ENCODE results near the gene HDDC3. TPM values are rescaled to one million over a fixed set of nuclear protein-coding genes. Genes with fewer than 3 reads are reported as not detected.
A peak's percentile ranks its signal among the peaks of the same experiment; 100 is the strongest.

HDDC3 gene
- total and polyA plus RNA-seq, 9 of the 15 experiments (the other 6 are each of a cell fraction or from before 2014, with no cell fraction given): 14.9 to 55.8 (median 36.9) TPM

DNA sequence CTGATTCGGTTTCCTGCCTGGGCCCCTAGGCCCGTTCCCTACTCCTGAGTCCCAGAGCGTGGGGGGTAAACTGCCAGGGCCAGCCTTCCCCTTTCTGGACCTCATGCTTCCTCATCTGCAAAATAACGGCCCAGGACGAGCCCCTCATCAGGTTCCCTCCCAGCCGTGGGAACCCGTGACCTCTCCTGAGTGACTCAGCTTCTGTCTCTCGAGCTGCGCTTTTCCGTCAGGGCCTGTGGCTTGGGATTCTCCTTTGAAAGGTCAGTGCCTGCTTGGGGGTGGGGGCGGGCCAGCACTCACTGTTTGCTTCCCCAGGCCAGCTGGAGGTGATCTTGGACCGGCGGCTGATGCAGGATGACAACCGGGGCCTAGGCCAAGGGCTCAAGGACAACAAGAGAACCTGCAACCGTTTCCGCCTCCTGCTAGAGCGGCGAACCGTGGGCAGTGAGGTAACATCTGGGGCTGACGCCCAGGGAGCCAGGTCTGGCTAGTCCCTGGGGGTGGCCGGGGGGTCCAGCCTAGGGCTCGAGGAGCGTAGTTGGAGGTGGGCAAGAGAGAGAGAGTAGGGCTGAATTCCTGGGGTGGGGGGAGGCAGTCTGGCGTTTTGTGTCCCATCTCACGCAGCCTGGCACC is 16.4 kb downstream of the HDDC3 start (continued):
- TF ChIP-seq ZNF175 (CRISPR knock-in tag; IDR thresholded peaks at IDR 0.05; ENCODE audit: low read depth) (no peak), ZBTB7A (IDR thresholded peaks at IDR 0.05; ENCODE audit: borderline replicate concordance, control insufficient read depth, low read depth, low read length) (peak; percentile 47; the same call in 1 of the 2 replicates), STAT5B (CRISPR knock-in tag; IDR thresholded peaks at IDR 0.05) (no peak), MAZ (CRISPR knock-in tag; conservative IDR thresholded peaks at IDR 0.05 in 1 of 2, IDR thresholded peaks at IDR 0.05 in 1 of 2) (peak in 1 of 2 experiments; percentile 38; a peak in 1 of 4 replicates), GABPB1 (CRISPR knock-in tag; IDR thresholded peaks at IDR 0.05) (no peak), ZNF24 (IDR thresholded peaks at IDR 0.05) (no peak), RBM22 (IDR thresholded peaks at IDR 0.05; ENCODE audit: low read depth, low read length, poor library complexity, severe bottlenecking) (peak; percentile 55), NCOR1 (IDR thresholded peaks at IDR 0.05) (peak; percentile 31; the same call in 1 of the 2 replicates), BACH1 (tag; IDR thresholded peaks at IDR 0.05) (peak; percentile 59; the same call in 1 of the 2 replicates), ZNF184 (CRISPR knock-in tag; IDR thresholded peaks at IDR 0.05) (no peak), JUNB (CRISPR knock-in tag; conservative IDR thresholded peaks at IDR 0.05) (no peak), MYBL2 (IDR thresholded peaks at IDR 0.05; ENCODE audit: low read depth) (peak; percentile 72), MYBL2 (CRISPR knock-in tag; IDR thresholded peaks at IDR 0.05; ENCODE audit: borderline replicate concordance) (no peak), CEBPB (tag; IDR thresholded peaks at IDR 0.05) (no peak), THRAP3 (IDR thresholded peaks at IDR 0.05; ENCODE audit: borderline replicate concordance) (no peak), HNRNPLL (IDR thresholded peaks at IDR 0.05; ENCODE audit: low read depth, low read length, poor library complexity, severe bottlenecking) (no peak), BMI1 (IDR thresholded peaks at IDR 0.05; ENCODE audit: low read length) (no peak), CAMTA2 (CRISPR knock-in tag; conservative IDR thresholded peaks at IDR 0.05) (no peak), MTA3 (IDR thresholded peaks at IDR 0.05; ENCODE audit: borderline replicate concordance) (no peak), CHD1 (IDR thresholded peaks at IDR 0.05; ENCODE audit: low read length) (no peak), SMAD4 (CRISPR knock-in tag; conservative IDR thresholded peaks at IDR 0.05) (peak; percentile 68; the same call in 1 of the 2 replicates), POLR2B (IDR thresholded peaks at IDR 0.05; ENCODE audit: low read depth, partially characterized antibody) (no peak), ELF4 (CRISPR knock-in tag; IDR thresholded peaks at IDR 0.05) (0 out of 2 replicates have a peak, but pooled peaks have one; percentile 18), ARID1B (IDR thresholded peaks at IDR 0.05) (peak; percentile 68), L3MBTL2 (IDR thresholded peaks at IDR 0.05) (peak; percentile 86)
- TF ChIP-seq, protein P1, sequence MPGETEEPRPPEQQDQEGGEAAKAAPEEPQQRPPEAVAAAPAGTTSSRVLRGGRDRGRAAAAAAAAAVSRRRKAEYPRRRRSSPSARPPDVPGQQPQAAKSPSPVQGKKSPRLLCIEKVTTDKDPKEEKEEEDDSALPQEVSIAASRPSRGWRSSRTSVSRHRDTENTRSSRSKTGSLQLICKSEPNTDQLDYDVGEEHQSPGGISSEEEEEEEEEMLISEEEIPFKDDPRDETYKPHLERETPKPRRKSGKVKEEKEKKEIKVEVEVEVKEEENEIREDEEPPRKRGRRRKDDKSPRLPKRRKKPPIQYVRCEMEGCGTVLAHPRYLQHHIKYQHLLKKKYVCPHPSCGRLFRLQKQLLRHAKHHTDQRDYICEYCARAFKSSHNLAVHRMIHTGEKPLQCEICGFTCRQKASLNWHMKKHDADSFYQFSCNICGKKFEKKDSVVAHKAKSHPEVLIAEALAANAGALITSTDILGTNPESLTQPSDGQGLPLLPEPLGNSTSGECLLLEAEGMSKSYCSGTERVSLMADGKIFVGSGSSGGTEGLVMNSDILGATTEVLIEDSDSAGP (CRISPR knock-in tag; IDR thresholded peaks at IDR 0.05): no peak
- TF ChIP-seq, protein P2, sequence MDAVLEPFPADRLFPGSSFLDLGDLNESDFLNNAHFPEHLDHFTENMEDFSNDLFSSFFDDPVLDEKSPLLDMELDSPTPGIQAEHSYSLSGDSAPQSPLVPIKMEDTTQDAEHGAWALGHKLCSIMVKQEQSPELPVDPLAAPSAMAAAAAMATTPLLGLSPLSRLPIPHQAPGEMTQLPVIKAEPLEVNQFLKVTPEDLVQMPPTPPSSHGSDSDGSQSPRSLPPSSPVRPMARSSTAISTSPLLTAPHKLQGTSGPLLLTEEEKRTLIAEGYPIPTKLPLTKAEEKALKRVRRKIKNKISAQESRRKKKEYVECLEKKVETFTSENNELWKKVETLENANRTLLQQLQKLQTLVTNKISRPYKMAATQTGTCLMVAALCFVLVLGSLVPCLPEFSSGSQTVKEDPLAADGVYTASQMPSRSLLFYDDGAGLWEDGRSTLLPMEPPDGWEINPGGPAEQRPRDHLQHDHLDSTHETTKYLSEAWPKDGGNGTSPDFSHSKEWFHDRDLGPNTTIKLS (IDR thresholded peaks at IDR 0.05; ENCODE audit: borderline replicate concordance, low read depth): no peak
